ENCODE measurements around the gene LRP1B. TPM values are rescaled to one million over a fixed set of nuclear protein-coding genes. Genes with fewer than 3 reads are reported as not detected.

The LRP1B gene
- total and polyA plus RNA-seq, 2 donors (not counting 1 experiment from before 2014, with no cell fraction given): not detected

GRCh38 chr2:140597205-140597604, 1533.6 kb downstream of the LRP1B start:
- Histone ChIP-seq H3K4me1 (ENCODE audit: control insufficient read depth in 2 of 2, insufficient read depth in 2 of 2, low read length in 2 of 2) (no peaks in the 10 kb centered on the region), H3K9ac (ENCODE audit: low read length) (no peak overlapping the region), H3K9me3 (ENCODE audit: control extremely low read depth in 1 of 3, control insufficient read depth in 2 of 3, insufficient read depth in 1 of 3, low read length in 2 of 3) (no peaks in the 10 kb centered on the region), H3K27ac (ENCODE audit: low read length in 2 of 2) (no peak overlapping the region), H3K79me2 (ENCODE audit: control insufficient read depth, insufficient read depth, low read length) (no peaks in the 10 kb centered on the region), H3K4me3 (ENCODE audit: control extremely low read depth in 1 of 5, extremely low read depth in 1 of 5, insufficient read depth in 1 of 5, low read depth in 2 of 5, low read length in 4 of 5) (no peak overlapping the region), H2AFZ (ENCODE audit: insufficient read depth, low read depth, low read length, poor library complexity, severe bottlenecking) (no peak overlapping the region), H3K4me2 (replicated peaks; ENCODE audit: low read depth, low read length, poor library complexity, severe bottlenecking) (no peak overlapping the region), H3K27me3 (replicated peaks in 1 of 4; ENCODE audit: control extremely low read depth in 1 of 4, control insufficient read depth in 3 of 4, insufficient read depth in 4 of 4, low read length in 3 of 4) (no peaks in the 10 kb centered on the region), H3K36me3 (replicated peaks in 1 of 2; ENCODE audit: control extremely low read depth in 1 of 2, control insufficient read depth in 1 of 2, extremely low read depth in 1 of 2, insufficient read depth in 2 of 2, low read length in 1 of 2) (no peaks in the 10 kb centered on the region), H4K20me1 (ENCODE audit: control insufficient read depth, insufficient read depth, low read length, poor library complexity, severe bottlenecking) (no peaks in the 10 kb centered on the region)
- CTCF ChIA-PET: no interaction called here
- no peak for DNase-seq
- POLR2A ChIA-PET: no interaction called here
- Mint-ChIP-seq H3K9me3 (ENCODE audit: insufficient read depth) (no peaks in the 10 kb centered on the region), H3K4me1 (no peaks in the 10 kb centered on the region), H3K4me3 (no peak overlapping the region), H3K27me3 (no peaks in the 10 kb centered on the region), H3K27ac (no peak overlapping the region)
- intact Hi-C loops (cut with micrococcal nuclease): no loop called here
- WGBS (ENCODE audit: insufficient coverage): no CpG with 5 or more reads among the region's 1 CpG
- no peak for TF ChIP-seq CTCF (IDR thresholded peaks at IDR 0.05)
- ATAC-seq (ENCODE audit: low read depth): no peak

- Mint-ChIP-seq H3K4me3 (no peak overlapping the region), H3K4me1 (no peaks in the 10 kb centered on the region), H3K9me3 (ENCODE audit: insufficient read depth) (no peaks in the 10 kb centered on the region), H3K27me3 (no peaks in the 10 kb centered on the region), H3K27ac (no peak overlapping the region)
- H3K4me1 ChIP-seq (ENCODE audit: control insufficient read depth in 2 of 2, insufficient read depth in 2 of 2, low read length in 2 of 2): no peaks in the 10 kb centered on the region
- ChIA-PET CTCF (no interaction called here), POLR2A (no interaction called here)
- H3K9me3 ChIP-seq (ENCODE audit: control extremely low read depth in 1 of 3, control insufficient read depth in 2 of 3, insufficient read depth in 1 of 3, low read length in 2 of 3): no peaks in the 10 kb centered on the region
- ATAC-seq (ENCODE audit: low read depth) (no peak), DNase-seq (no peak)
- H3K79me2 ChIP-seq (ENCODE audit: control insufficient read depth, insufficient read depth, low read length): no peaks in the 10 kb centered on the region
- no peak for TF ChIP-seq EZH2 (IDR thresholded peaks at IDR 0.05; ENCODE audit: borderline replicate concordance, insufficient read depth, low read depth, low read length, poor library complexity, severe bottlenecking)
- H3K27ac ChIP-seq (ENCODE audit: low read length in 2 of 2): no peak overlapping the region
- H4K20me1 ChIP-seq (ENCODE audit: control insufficient read depth, insufficient read depth, low read length, poor library complexity, severe bottlenecking): no peaks in the 10 kb centered on the region
- no peak overlapping the region for H2AFZ ChIP-seq (ENCODE audit: insufficient read depth, low read depth, low read length, poor library complexity, severe bottlenecking)
- H3K9ac ChIP-seq (ENCODE audit: low read length): no peak overlapping the region
- intact Hi-C loops (cut with micrococcal nuclease): no loop called here
- 89% methylated on average over 3 of the region's 4 CpGs for WGBS (ENCODE audit: insufficient coverage)
- no peak overlapping the region for H3K4me2 ChIP-seq (replicated peaks; ENCODE audit: low read depth, low read length, poor library complexity, severe bottlenecking)
- H3K36me3 ChIP-seq (replicated peaks in 1 of 2; ENCODE audit: control extremely low read depth in 1 of 2, control insufficient read depth in 1 of 2, extremely low read depth in 1 of 2, insufficient read depth in 2 of 2, low read length in 1 of 2): no peaks in the 10 kb centered on the region
- H3K4me3 ChIP-seq (ENCODE audit: control extremely low read depth in 1 of 5, extremely low read depth in 1 of 5, insufficient read depth in 1 of 5, low read depth in 2 of 5, low read length in 4 of 5): no peak overlapping the region
- no peaks in the 10 kb centered on the region for H3K27me3 ChIP-seq (replicated peaks in 1 of 4; ENCODE audit: control extremely low read depth in 1 of 4, control insufficient read depth in 3 of 4, insufficient read depth in 4 of 4, low read length in 3 of 4)
Measured at GRCh38 chr2:140596447-140596846, 1534.4 kb downstream of the LRP1B start.
